T-helper 9 cell (primary cell): ENCODE data around the gene FMNL2.
"Not testable (repeated sequence)": the region's sequence is repeated elsewhere in the genome, so short reads cannot be mapped to it uniquely, and the experiment has no call there.

Source experiments
- DNase-seq: peaks from one replicate; pipeline ENCODE4 v3.0.0-alpha.2; 2020

The FMNL2 gene

GRCh38 chr2:152376385-152376784 lies 41.4 kb downstream of the FMNL2 start:
- no peak for DNase-seq

GRCh38 chr2:152376968-152377367 lies 42.0 kb downstream of the FMNL2 start:
- DNase-seq, result no peak

GRCh38 chr2:152379089-152379488 lies 44.1 kb downstream of the FMNL2 start:
- no peak for DNase-seq

GRCh38 chr2:152380261-152381055 lies 45.5 kb downstream of the FMNL2 start:
- no peak for DNase-seq

GRCh38 chr2:152383702-152384101 lies 48.7 kb downstream of the FMNL2 start:
- DNase-seq, result no peak

- no peak for DNase-seq
Measured at GRCh38 chr2:152384992-152385391, 50.0 kb downstream of the FMNL2 start.

- no peak for DNase-seq
Measured at GRCh38 chr2:152385650-152386049, 50.7 kb downstream of the FMNL2 start.

GRCh38 chr2:152386266-152386665 lies 51.3 kb downstream of the FMNL2 start:
- no peak for DNase-seq

- no peak for DNase-seq
Measured at GRCh38 chr2:152387041-152387440, 52.1 kb downstream of the FMNL2 start.

GRCh38 chr2:152388269-152388668 lies 53.3 kb downstream of the FMNL2 start:
- DNase-seq, result not testable (repeated sequence)

GRCh38 chr2:152389483-152389882 lies 54.5 kb downstream of the FMNL2 start:
- no peak for DNase-seq

GRCh38 chr2:152390837-152391236 lies 55.9 kb downstream of the FMNL2 start:
- DNase-seq, result no peak

GRCh38 chr2:152391318-152391717 lies 56.3 kb downstream of the FMNL2 start:
- DNase-seq, result no peak

- no peak for DNase-seq
Measured at GRCh38 chr2:152393377-152393776, 58.4 kb downstream of the FMNL2 start.

- DNase-seq, result no peak
Measured at GRCh38 chr2:152394326-152394725, 59.4 kb downstream of the FMNL2 start.

- DNase-seq, result no peak
Measured at GRCh38 chr2:152395103-152395502, 60.1 kb downstream of the FMNL2 start.

GRCh38 chr2:152395572-152395971 lies 60.6 kb downstream of the FMNL2 start:
- no peak for DNase-seq

GRCh38 chr2:152396051-152396511 lies 61.1 kb downstream of the FMNL2 start:
- DNase-seq, result no peak

- DNase-seq, result no peak
Measured at GRCh38 chr2:152396763-152397162, 61.8 kb downstream of the FMNL2 start.

- no peak for DNase-seq
Measured at GRCh38 chr2:152399003-152399402, 64.0 kb downstream of the FMNL2 start.

GRCh38 chr2:152400607-152401214 lies 65.7 kb downstream of the FMNL2 start:
- no peak for DNase-seq

GRCh38 chr2:152402780-152403759 lies 68.1 kb downstream of the FMNL2 start:
- DNase-seq, result no peak
